HG02623 (cell line): ENCODE data around the gene FBXO38.

Experiments
- ATAC-seq: cut with Tn5 transposase; IDR thresholded peaks from one replicate; pipeline ENCODE4 v1.9.1; 2021; ENCODE audit warnings: moderate library complexity; ENCODE audit not compliant: unreplicated experiment

Gene FBXO38

GRCh38 chr5:148383564-148384379, at the start of gene FBXO38:
TSS of gene FBXO38 (plus strand) at chr5:148383958. CDS start at chr5:148394777, 10,819 bp downstream.
- ATAC-seq, result peak; percentile 98

- ATAC-seq, result no peak
These were observed 48.5 kb upstream of the FBXO38 start, which contains the start of gene SPINK9 for GRCh38 chr5:148335259-148335658. TSS of gene SPINK9 (plus strand) at chr5:148335559. CDS start at chr5:148335614, 55 bp downstream.

GRCh38 chr5:148336704-148337435, 46.9 kb upstream of the FBXO38 start:
- peak; percentile 61 for ATAC-seq

GRCh38 chr5:148342371-148343045, 41.2 kb upstream of the FBXO38 start:
- ATAC-seq, result no peak

- ATAC-seq, result no peak
These were observed 40.7 kb upstream of the FBXO38 start for GRCh38 chr5:148343046-148343407.

GRCh38 chr5:148343603-148344487, 39.9 kb upstream of the FBXO38 start:
- ATAC-seq, result no peak

- no peak for ATAC-seq
These were observed 36.1 kb upstream of the FBXO38 start for GRCh38 chr5:148347706-148348105.

GRCh38 chr5:148352696-148353095, 31.1 kb upstream of the FBXO38 start:
- no peak for ATAC-seq

- ATAC-seq, result no peak
These were observed 30.1 kb upstream of the FBXO38 start for GRCh38 chr5:148353634-148354033.

- no peak for ATAC-seq
These were observed 19.4 kb upstream of the FBXO38 start for GRCh38 chr5:148364343-148364742.

- ATAC-seq, result no peak
These were observed 15.5 kb upstream of the FBXO38 start for GRCh38 chr5:148368299-148368698.

- no peak for ATAC-seq
These were observed 11.5 kb upstream of the FBXO38 start for GRCh38 chr5:148372166-148372725.

- no peak for ATAC-seq
These were observed 10.9 kb upstream of the FBXO38 start for GRCh38 chr5:148372893-148373292.

- peak; percentile 78 for ATAC-seq
These were observed 8.9 kb upstream of the FBXO38 start for GRCh38 chr5:148374690-148375360.

GRCh38 chr5:148376198-148376597, 7.6 kb upstream of the FBXO38 start:
- ATAC-seq, result no peak

- no peak for ATAC-seq
These were observed 5.1 kb upstream of the FBXO38 start for GRCh38 chr5:148378670-148379069.

GRCh38 chr5:148379340-148379739, 4.4 kb upstream of the FBXO38 start:
- ATAC-seq, result no peak

- ATAC-seq, result no peak
These were observed 1.9 kb upstream of the FBXO38 start for GRCh38 chr5:148381906-148382305.

GRCh38 chr5:148382961-148383360, 797 bp upstream of the FBXO38 start:
- ATAC-seq, result no peak

GRCh38 chr5:148384380-148384737, 601 bp downstream of the FBXO38 start:
- ATAC-seq, result no peak
